Activated naive CD8-positive, alpha-beta T cell treated with anti-CD3 and anti-CD28 coated beads, Interleukin-2, amount 10 ng/mL, durations not matched to agents 7 days and 5 days (primary cell): ENCODE results near the gene SAG. TPM values are rescaled to one million over a fixed set of nuclear protein-coding genes. Genes with fewer than 3 reads are reported as not detected.

Source experiments
- ATAC-seq: fragments of 150-1000 bp; cut with Tn5 transposase; one replicate; pipeline ENCODE4 v1.10.0; 2021; ENCODE audit warnings: low read depth, moderate library complexity
- POLR2A ChIA-PET: fragments of 350-600 bp; sonication (Branson Sonifier 250); formaldehyde crosslinking; loops from one replicate; lab custom pipeline; 2021; ENCODE audit warnings: antibody characterized with exemption; lab: Charles Lee
- DNase-seq: peaks from one replicate; pipeline ENCODE4 v3.0.0; 2021
- H3K27ac Mint-ChIP-seq: one replicate; pipeline ENCODE4 v1.8.0; 2022; ENCODE audit warnings: mild to moderate bottlenecking, mixed read lengths
- H3K27me3 Mint-ChIP-seq: one replicate; pipeline ENCODE4 v1.8.0; 2022; ENCODE audit warnings: mild to moderate bottlenecking, moderate library complexity, mixed read lengths
- H3K36me3 Mint-ChIP-seq: one replicate; pipeline ENCODE4 v1.8.0; 2021; ENCODE audit warnings: mild to moderate bottlenecking, mixed read lengths
- H3K4me1 Mint-ChIP-seq: one replicate; pipeline ENCODE4 v1.8.0; 2021; ENCODE audit warnings: mixed read lengths
- H3K4me3 Mint-ChIP-seq: one replicate; pipeline ENCODE4 v1.8.0; 2022; ENCODE audit warnings: mild to moderate bottlenecking, moderate library complexity, mixed read lengths
- H3K9me3 Mint-ChIP-seq: one replicate; pipeline ENCODE4 v1.8.0; 2021; ENCODE audit warnings: mixed read lengths
- total RNA-seq, 2 experiments: library from RNA; stranded (reverse); gene quantifications; one replicate each; pipeline ENCODE4 v1.2.3, GENCODE V29; 2021

The SAG gene
- total RNA-seq, 2 experiments from 2014 or later: 0.45 TPM; not detected in 1

GRCh38 chr2:233341296-233341695 lies 33.7 kb downstream of the SAG start:
- DNase-seq: no peak
- POLR2A ChIA-PET: no interaction called here
- Mint-ChIP-seq H3K4me3 (no peak overlapping the region), H3K9me3 (no peaks in the 10 kb centered on the region), H3K27ac (no peak overlapping the region), H3K36me3 (no peaks in the 10 kb centered on the region), H3K27me3 (peaks cover 9% of the 10 kb centered on the region), H3K4me1 (peaks cover 11% of the 10 kb centered on the region)
- no peak for ATAC-seq

GRCh38 chr2:233342301-233342700 lies 34.7 kb downstream of the SAG start:
- H3K9me3 Mint-ChIP-seq: no peaks in the 10 kb centered on the region
- peaks cover 6% of the 10 kb centered on the region for H3K27me3 Mint-ChIP-seq
- peak; percentile 3 for DNase-seq
- ATAC-seq: no peak
- peaks cover 11% of the 10 kb centered on the region for H3K4me1 Mint-ChIP-seq
- H3K36me3 Mint-ChIP-seq: no peaks in the 10 kb centered on the region
- H3K4me3 Mint-ChIP-seq: no peak overlapping the region
- H3K27ac Mint-ChIP-seq: no peak overlapping the region
- POLR2A ChIA-PET: no interaction called here

GRCh38 chr2:233343171-233343705 lies 35.6 kb downstream of the SAG start:
- no peak for DNase-seq
- no peak overlapping the region for H3K27ac Mint-ChIP-seq
- no peaks in the 10 kb centered on the region for H3K27me3 Mint-ChIP-seq
- POLR2A ChIA-PET: interaction anchor here (0.6 to 0.8 kb wide), 2 partner anchors 11 to 107 kb away, joined by 3 to 4 read pairs; no protein-coding TSS in a partner anchor
- H3K36me3 Mint-ChIP-seq: no peaks in the 10 kb centered on the region
- no peak for ATAC-seq
- H3K4me1 Mint-ChIP-seq: peaks cover 9% of the 10 kb centered on the region
- H3K9me3 Mint-ChIP-seq: no peaks in the 10 kb centered on the region
- H3K4me3 Mint-ChIP-seq: no peak overlapping the region

GRCh38 chr2:233346376-233346775 lies 38.8 kb downstream of the SAG start:
- DNase-seq (no peak), ATAC-seq (no peak)
- H3K9me3 Mint-ChIP-seq: no peaks in the 10 kb centered on the region
- H3K36me3 Mint-ChIP-seq: no peaks in the 10 kb centered on the region
- H3K4me3 Mint-ChIP-seq: no peak overlapping the region
- peaks cover 20% of the 10 kb centered on the region for H3K4me1 Mint-ChIP-seq
- H3K27me3 Mint-ChIP-seq: no peaks in the 10 kb centered on the region
- POLR2A ChIA-PET: no interaction called here
- H3K27ac Mint-ChIP-seq: peak overlapping the region; percentile 22

- ATAC-seq (no peak), DNase-seq (no peak)
- H3K36me3 Mint-ChIP-seq: no peaks in the 10 kb centered on the region
- POLR2A ChIA-PET: no interaction called here
- H3K4me3 Mint-ChIP-seq: no peak overlapping the region
- no peaks in the 10 kb centered on the region for H3K9me3 Mint-ChIP-seq
- H3K27me3 Mint-ChIP-seq: no peaks in the 10 kb centered on the region
- no peak overlapping the region for H3K27ac Mint-ChIP-seq
- peaks cover 21% of the 10 kb centered on the region for H3K4me1 Mint-ChIP-seq
These were observed 39.3 kb downstream of the SAG start for GRCh38 chr2:233346930-233347329.

- Mint-ChIP-seq H3K27me3 (no peaks in the 10 kb centered on the region), H3K4me1 (peaks cover 31% of the 10 kb centered on the region), H3K4me3 (no peak overlapping the region), H3K36me3 (peaks cover 4% of the 10 kb centered on the region), H3K9me3 (no peaks in the 10 kb centered on the region), H3K27ac (peak overlapping the region; percentile 57)
- DNase-seq (no peak), ATAC-seq (no peak)
- POLR2A ChIA-PET: interaction anchor here (0.5 to 0.7 kb wide), 2 partner anchors 18 kb away, joined by 3 read pairs; no protein-coding TSS in a partner anchor
These were observed 41.7 kb downstream of the SAG start for GRCh38 chr2:233349005-233349998.

GRCh38 chr2:233350708-233351107 lies 43.1 kb downstream of the SAG start:
- H3K27ac Mint-ChIP-seq: peak overlapping the region; percentile 13
- DNase-seq: no peak
- peaks cover 37% of the 10 kb centered on the region for H3K4me1 Mint-ChIP-seq
- ATAC-seq: no peak
- POLR2A ChIA-PET: interaction anchor here (0.9 kb wide), 1 partner anchor 20 kb away, joined by 3 read pairs; no protein-coding TSS in a partner anchor
- no peaks in the 10 kb centered on the region for H3K9me3 Mint-ChIP-seq
- peaks cover 4% of the 10 kb centered on the region for H3K36me3 Mint-ChIP-seq
- H3K4me3 Mint-ChIP-seq: no peak overlapping the region
- no peaks in the 10 kb centered on the region for H3K27me3 Mint-ChIP-seq

GRCh38 chr2:233351423-233351822 lies 43.8 kb downstream of the SAG start:
- peaks cover 44% of the 10 kb centered on the region for H3K4me1 Mint-ChIP-seq

GRCh38 chr2:233352141-233352842 lies 44.7 kb downstream of the SAG start:
- DNase-seq (no peak), ATAC-seq (no peak)
- Mint-ChIP-seq H3K4me1 (peaks cover 52% of the 10 kb centered on the region), H3K9me3 (no peaks in the 10 kb centered on the region), H3K4me3 (no peak overlapping the region), H3K27me3 (no peaks in the 10 kb centered on the region), H3K27ac (peak overlapping the region; percentile 50), H3K36me3 (peaks cover 13% of the 10 kb centered on the region)
- POLR2A ChIA-PET: interaction anchor here (1.0 to 1.9 kb wide), 2 partner anchors 19 to 82 kb away, joined by 3 to 7 read pairs; no protein-coding TSS in a partner anchor

More at GRCh38 chr2:233351423-233351822, 43.8 kb downstream of the SAG start:
- H3K27me3 Mint-ChIP-seq: no peaks in the 10 kb centered on the region
- no peak overlapping the region for H3K27ac Mint-ChIP-seq
- no peaks in the 10 kb centered on the region for H3K9me3 Mint-ChIP-seq
- H3K4me3 Mint-ChIP-seq: no peak overlapping the region
- ATAC-seq (no peak), DNase-seq (no peak)
- POLR2A ChIA-PET: interaction anchor here (1.0 kb wide), 1 partner anchor 81 kb away, joined by 3 read pairs; no protein-coding TSS in a partner anchor
- peaks cover 7% of the 10 kb centered on the region for H3K36me3 Mint-ChIP-seq

GRCh38 chr2:233353101-233353768 lies 45.6 kb downstream of the SAG start:
- peaks cover 14% of the 10 kb centered on the region for H3K36me3 Mint-ChIP-seq
- POLR2A ChIA-PET: interaction anchor here (0.6 to 2.1 kb wide), 5 partner anchors 13 to 85 kb away, joined by 3 to 16 read pairs (median 7); no protein-coding TSS in a partner anchor
- no peaks in the 10 kb centered on the region for H3K27me3 Mint-ChIP-seq
- peak overlapping the region; percentile 93 for H3K27ac Mint-ChIP-seq
- DNase-seq: no peak
- peak overlapping the region; percentile 87 for H3K4me3 Mint-ChIP-seq
- peaks cover 60% of the 10 kb centered on the region for H3K4me1 Mint-ChIP-seq
- H3K9me3 Mint-ChIP-seq: no peaks in the 10 kb centered on the region
- ATAC-seq: peak; percentile 11

- Mint-ChIP-seq H3K36me3 (peaks cover 21% of the 10 kb centered on the region), H3K4me1 (peaks cover 64% of the 10 kb centered on the region), H3K9me3 (no peaks in the 10 kb centered on the region), H3K27me3 (no peaks in the 10 kb centered on the region), H3K27ac (peak within 1 kb of the TSS; percentile 93), H3K4me3 (peak within 1 kb of the TSS; percentile 87)
- POLR2A ChIA-PET: interaction anchor here (0.6 to 2.1 kb wide), 5 partner anchors 14 to 86 kb away, joined by 3 to 16 read pairs (median 7); no protein-coding TSS in a partner anchor
- ATAC-seq (peak; percentile 65), DNase-seq (peak; percentile 87)
These were observed 46.3 kb downstream of the SAG start, which contains the start of gene DGKD for GRCh38 chr2:233353769-233354499. DGKD (plus strand) TSS chr2:233354494; CDS start chr2:233354519, 25 bp downstream.

- no peaks in the 10 kb centered on the region for H3K9me3 Mint-ChIP-seq
These were observed 46.9 kb downstream of the SAG start for GRCh38 chr2:233354500-233354924.

More at GRCh38 chr2:233354500-233354924, 46.9 kb downstream of the SAG start:
- peaks cover 23% of the 10 kb centered on the region for H3K36me3 Mint-ChIP-seq
- H3K27ac Mint-ChIP-seq: no peak overlapping the region
- DNase-seq (no peak), ATAC-seq (peak; percentile 4)
- H3K27me3 Mint-ChIP-seq: no peaks in the 10 kb centered on the region
- peaks cover 61% of the 10 kb centered on the region for H3K4me1 Mint-ChIP-seq
- H3K4me3 Mint-ChIP-seq: peak overlapping the region; percentile 31
- POLR2A ChIA-PET: interaction anchor here (1.2 to 2.1 kb wide), 3 partner anchors 14 to 86 kb away, joined by 3 to 16 read pairs (median 15); no protein-coding TSS in a partner anchor
